ENCODE measurements around the gene TPCN1.

The TPCN1 gene

DNA sequence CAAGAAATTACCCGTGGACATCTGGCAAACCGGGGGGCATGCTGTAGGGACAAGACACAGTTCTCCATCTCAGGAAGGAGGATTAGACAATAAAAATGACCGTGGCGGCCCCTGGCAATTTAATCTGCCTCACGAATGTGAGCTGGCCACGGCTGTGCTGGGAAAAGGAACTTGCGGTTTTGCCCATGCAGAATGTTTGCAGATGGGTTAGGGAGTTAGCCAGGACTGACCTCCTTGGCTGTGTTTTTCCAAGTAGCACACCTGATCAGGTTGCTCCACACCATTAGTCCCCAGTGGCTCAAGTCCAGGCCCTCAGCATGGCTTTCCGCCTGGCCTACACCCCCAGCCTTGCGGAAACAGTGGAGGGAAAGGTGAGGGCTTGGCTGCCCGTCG, 20.8 kb downstream of the TPCN1 start:
- DNase-seq: peak; percentile 47

DNA sequence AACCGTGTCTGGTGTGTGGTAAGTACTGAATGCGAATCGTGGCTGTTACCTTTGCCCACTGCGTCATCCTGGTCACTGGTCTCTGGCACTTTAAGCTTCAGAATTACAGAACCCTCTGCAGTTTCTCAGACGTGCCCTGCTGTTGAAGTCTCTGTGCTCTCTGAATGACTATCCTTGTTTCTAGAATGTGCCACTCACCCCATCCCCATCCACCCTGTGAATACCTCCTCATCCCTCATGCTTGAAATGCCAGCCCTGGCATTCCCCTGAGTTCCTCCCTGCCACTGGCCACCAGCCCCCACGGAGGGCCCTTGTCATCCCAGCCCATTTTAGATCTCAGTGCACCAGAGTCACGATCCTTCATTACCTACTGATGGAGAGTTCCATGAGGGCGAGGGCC, 21.3 kb downstream of the TPCN1 start:
- DNase-seq: no peak

DNA sequence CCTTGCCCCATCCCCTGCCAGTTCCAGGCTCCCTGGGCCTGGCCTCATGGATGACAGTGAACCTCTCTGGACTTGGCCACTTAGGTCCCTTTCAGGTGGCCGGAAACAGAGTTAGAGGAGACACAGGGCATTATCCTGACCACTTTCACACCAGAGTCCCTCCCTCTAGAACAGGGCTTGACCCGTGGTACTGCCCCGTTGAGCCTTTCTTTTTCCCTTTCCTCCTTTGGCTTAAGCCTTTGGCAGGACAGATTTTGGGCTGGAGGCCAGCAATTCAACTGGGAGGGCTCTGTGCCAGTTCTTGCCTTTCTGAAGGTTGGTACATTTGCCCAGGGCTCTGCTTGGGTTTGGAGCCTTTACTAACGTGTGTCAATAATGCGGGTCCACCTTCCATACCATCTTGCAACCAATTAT, 22.8 kb downstream of the TPCN1 start:
- peak; percentile 72 for DNase-seq

DNA sequence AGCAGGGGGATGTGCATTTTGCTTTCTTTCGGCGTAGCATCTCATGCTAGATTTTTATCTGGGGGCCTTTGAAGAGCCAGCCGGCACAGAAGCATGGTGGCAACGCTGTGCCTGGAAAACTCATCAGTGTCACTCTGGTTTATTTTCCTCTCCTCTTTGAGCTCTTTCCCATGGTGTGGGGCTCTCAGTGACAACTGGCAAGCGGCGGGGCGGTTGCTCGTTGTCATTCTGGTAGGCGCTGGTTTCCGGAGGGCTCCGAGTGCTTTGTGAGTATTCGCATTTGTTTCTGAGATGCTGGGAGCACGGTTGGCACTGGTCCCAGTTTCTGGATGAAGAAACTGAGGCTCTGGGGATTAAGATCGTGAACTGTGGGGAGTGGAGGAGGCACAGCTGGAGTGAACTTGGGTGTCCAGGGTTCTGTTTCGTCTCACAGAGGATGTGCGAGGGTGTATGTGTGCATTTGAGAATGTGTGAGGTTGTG, 23.3 kb downstream of the TPCN1 start:
- no peak for DNase-seq

DNA sequence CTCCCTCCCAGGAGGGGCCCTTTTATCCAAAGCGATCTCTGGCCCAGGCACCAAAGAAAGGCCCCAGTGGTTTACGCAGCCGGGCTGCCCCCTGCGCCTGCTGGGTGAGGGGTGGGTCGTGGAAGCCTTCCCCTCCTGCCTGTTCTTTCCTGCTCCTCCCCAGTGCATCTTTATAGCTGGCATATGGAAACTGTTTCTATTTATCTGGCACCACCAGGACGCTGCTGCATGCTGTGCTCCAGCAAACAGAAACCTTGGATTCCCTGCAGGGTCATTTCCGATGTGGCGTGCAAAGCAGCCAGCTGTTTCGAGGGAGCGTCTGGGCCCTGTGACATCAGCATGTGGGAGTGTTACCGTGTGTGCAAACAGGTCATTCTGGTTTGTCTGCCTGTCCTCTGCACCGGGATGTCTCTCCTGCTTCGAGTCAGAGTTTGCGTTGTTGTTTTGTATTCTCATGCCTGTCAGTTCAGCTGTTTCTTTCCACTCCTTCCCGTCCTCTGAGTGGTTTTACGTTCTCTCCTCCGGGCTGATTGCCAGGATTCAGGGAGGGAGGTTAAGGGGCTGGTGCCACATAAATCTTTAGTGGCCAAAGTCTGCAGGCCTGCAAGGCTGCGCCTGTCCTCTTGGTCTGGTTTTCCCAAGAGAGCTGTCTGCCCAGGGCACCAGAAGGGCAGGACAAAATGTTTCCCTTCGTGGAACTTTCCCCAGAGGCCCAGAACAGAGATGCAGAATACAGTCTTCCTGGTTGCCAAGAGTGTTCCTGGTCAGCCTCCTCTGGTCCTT, 24.6 kb downstream of the TPCN1 start:
- peak; percentile 83 for DNase-seq

DNA sequence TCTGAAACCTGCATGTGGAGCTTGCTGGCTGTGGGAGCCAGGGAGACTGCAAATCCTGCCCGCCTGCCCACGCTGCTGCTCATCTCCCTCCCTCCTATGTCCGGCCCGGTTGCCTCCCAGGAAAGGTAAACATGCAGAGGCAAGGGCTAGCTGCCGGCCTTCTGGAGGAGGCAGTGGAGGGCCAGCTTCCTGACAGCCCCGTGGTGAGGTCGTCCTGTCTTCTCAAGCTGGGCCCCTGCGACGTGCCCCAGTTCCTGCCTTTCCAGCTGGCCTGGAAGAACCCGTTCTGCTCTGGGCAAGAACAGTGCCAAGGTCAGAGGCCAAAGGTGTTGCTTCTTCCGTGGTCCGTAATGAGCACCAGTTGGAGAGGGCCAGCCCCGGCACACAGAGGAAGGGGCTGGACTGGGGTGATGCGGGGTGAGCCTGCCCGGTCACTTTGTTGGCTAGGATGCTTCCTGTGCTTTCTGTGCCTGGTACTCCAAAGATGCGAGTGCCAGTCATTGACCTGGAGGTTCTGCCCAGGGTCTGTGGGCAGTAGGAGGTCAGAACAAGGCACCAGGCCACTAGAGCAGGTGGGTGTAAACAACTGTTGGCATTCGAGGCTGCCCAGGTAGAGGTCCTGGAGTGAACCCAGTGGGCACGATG, 25.3 kb downstream of the TPCN1 start:
- no peak for DNase-seq

DNA sequence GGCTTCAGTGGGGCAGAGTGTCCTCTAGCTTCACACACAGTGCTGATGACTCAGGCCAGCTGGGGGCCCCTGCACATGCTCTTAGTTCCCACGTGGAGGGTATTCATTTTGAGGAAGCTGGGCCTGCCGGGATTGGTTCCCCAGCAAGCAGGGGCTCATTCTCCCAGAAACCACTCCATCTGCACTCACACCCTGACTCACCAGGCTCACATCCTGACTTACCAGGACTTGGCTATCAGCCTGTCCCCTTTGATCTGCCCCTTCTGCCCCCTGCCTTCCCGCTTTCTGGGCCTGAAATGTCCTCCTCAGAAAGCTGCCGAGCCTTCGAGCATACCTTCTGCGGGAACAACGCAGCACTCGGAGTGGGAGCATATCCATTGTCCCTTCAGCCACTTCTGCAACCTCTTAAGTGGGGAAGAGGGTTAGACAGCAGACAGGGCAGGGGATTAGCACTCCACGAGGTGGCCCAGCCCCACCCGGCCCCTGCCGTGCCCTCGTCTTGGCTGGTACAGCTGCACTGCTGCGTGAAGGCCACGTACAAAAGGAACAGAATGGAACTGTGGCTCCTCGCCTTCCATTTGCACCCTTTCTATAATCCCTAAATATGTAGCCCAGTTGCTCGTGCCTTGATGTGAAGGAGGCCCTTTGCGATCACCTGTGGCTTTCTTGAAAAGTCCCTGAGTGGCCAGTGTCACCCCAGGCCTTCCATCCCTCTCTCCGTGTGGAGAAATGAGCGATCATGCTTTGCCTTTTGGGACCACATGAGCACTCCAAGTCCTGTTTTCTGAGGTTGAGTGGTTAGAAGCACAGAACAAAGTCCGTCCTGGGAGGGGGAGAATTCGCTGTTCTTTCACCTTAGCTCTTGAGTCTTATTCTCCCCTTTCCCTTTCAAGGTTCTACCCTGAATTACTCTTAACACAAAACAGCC, 26.1 kb downstream of the TPCN1 start:
- no peak for DNase-seq

DNA sequence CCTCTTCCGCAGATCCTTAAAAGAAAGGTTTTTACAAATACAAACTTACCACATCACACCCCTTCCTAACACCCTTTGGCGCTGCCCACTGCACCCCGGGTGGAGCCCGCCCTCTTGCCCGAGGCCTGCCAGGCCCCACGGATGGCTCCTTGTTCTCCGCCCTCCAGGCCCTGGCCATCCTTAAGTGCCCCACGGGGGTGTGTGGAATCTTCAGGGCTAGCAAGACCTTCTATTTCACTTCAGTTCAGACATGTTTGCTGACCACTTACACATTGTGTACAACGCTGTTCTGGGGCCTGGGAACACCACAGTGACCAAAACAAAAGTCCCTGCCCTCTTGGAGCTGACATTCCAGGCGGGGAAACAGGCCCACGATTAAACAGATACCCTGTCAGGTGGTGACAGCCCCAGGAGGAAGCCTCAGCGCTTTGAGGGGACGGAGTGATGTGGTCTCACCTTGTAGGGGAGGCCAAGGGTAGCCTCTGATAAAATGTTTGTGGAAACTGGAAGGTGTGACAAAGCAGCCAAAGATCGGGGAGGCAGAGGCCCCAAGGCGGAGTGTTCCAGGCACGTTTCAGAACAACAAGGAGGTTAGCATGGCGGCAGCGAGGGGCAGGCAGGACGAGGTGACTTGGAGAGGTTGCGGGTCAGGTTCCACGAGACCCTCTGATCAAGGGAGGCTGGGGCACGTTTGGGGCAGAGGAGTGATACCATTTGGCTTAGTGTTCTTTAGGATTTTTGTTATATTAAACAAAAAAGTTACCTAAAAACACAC, 27.0 kb downstream of the TPCN1 start:
- no peak for DNase-seq

DNA sequence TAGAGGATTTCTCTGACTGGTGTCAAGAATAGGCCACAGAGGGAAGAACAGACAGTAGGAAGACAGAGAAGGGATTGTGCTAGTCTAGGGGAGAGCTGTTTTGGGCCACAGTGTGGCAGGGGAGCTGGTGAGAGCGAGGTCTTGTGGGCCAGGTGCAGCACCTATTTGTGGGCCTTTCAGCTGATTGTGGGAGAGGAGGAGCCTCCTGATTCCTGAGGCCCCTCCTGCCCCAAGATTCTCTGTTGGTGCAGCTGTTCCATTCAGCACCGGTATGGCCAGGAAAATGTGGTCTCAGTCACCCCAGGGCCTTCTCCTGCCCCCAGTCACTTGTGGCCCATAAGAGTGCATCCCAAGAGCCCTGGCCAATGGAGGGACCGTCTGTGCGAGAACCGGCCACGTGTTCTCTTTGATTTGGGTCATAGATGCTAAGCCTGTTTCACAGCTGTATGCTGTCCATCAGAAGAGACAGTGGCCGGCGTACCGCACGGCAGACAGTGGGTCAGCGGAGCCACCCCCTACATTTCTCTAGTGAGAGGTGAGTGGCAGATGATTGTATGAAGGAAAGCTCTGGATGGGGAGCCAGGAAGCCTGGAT, 27.7 kb downstream of the TPCN1 start:
- DNase-seq: no peak

DNA sequence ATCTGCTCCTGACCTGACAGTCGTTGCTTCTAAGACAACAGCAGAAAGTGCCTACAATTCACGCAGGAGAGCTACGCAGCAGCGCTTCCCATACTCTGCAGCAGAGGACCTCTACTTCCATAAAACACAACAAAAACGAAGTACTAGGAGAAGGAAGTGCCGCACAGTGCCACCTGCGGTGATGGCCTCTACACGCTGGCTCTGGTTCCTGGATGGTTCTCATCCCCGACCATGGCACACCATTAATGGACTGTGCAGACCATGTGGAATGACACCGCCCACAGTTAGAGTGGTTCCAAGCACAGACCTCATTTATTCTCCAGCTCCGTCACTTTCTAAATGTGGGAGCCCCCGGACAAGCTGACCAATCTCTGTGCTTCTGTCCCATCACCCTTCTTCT, 28.3 kb downstream of the TPCN1 start:
- no peak for DNase-seq

DNA sequence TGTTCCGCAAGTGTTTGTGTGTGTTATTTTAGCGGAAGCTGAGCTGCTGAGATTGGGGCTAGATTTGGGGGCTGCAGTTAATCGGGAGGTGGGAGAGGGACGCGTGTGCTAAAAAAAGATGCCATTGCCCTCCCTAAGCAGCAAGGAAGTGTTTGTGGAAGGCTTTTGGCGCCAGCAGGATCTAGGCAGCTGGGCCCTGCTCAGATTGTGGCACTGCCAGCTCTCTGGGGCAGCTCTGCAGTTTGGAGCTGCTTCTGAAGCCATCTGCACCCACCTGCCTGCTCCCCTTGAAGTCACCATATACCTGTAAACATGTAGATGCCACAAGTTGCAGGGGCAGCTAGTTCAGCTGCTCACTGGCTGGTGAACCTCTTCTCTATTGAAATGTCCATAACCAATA, 28.8 kb downstream of the TPCN1 start:
- DNase-seq: no peak

DNA sequence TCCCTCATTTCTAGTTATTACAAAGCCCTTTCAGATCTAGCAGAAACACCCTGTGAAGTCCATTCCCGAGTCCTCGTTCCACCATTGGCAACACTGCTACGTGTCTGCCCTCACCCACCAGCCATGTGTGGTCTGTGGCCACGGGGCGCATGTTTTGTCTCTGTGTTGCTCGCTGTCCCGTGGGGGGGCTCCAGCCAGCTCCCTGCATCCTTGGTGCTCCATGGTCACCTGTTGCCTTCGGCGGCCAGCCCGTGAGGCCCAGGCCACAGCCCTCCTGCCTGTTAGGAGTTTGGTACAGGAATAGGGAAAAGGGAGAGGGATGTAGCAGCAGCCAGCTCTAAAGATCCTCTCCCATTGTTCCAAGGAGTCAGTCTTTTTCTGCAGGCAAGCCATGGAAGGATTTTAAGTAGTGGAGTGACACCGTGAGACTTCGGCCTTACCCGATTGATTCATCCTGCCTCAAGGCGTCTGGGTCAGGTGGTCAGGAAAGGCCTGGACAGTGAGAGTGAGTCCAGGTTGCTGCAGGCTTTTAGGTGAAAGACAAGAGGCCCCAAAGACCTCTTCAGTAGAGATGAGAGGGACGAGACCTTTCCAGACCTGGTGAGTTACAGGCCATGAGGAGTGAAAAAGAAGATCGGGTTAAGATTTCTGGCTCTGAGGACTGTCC, 30.3 kb downstream of the TPCN1 start:
- no peak for DNase-seq

DNA sequence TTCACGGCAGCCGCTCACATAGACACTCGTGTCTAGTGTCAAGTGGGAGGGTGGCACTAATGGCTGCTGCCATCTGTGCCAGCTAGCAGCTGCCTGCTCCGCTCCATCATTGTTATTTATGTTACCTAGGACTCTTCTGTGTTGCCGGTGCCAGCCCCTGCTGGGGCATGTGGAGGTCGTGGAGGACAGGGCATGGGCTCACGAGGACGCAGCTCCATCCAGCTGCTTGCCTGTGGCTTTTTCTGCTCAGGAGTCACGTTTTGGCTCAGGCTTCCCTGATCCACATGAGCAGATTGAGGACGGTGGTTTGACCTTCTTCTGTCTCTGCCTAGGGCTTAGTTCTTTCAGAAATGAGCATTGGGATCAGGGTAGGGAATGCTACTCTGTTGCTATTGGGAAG, 31.2 kb downstream of the TPCN1 start:
- DNase-seq: no peak

DNA sequence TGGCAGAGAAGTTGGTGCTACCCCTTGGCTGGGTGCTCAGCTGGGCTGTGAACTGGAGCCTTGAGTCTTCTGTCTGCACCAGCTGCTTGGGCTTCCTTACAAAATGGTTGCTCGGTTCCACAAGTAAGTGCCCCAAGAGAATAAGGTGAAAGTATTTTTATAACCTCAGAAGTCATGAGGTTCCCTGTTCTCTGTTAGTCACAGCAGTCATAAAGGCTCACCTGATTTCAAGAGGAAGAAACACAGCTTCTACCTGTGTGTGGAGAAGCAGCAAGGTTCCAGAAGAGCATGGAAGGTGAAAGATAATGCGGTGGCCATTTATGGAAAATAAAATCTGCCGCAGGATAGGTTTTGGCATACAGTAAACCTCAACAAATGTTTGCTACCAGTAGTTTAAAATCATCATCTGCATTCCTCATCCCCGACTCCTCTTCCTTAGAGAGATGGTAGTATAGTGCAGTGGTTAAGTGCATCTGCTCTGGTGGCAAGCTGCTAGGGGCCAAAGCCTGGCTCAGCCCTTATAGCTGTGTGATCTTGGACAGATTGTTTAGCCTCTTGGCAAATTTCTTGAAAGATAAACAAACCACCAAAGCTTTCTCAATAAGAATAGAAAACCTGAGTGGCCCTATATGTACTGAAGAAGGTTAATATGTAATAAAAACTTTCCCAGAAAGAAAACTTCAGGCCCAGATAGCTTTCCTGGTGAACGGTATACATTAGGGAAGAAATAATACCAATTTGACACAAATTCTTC, 32.4 kb downstream of the TPCN1 start:
- no peak for DNase-seq

DNA sequence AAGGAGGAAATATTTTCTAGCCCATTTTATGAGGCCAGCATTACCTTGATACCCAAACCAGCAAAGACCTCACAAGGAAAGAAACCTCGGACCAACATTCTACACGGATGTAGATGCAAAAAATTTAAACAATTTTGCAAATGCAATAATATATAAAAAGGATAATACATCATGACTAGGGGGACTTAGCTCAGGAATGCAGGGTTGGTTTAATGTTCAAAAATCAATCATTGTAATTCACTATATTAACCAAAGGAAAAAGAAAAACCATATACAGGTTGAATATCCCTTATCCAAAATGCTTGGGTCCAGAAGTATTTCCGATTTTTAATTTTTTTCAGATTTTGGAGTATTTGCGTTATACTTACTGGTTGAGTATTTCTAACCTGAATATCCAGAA, 33.0 kb downstream of the TPCN1 start:
- no peak for DNase-seq

DNA sequence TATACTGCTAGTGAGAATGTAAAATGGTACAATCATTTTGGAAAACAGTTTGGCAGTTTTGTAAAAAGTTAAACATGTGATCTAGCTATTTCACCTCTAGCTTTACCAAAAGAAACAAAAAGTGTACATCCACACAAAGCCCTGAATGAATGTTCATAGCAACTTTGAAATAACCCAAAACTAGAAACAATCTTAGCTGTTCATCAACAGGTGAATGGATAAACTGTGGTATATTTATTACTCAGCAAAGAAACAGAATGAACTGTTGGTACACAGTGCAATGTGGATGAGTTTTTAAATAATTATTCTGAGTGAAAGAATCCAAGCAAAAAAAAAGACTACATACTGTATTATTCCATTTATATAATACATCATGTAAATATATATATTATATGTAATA, 36.3 kb downstream of the TPCN1 start:
- DNase-seq: no peak

DNA sequence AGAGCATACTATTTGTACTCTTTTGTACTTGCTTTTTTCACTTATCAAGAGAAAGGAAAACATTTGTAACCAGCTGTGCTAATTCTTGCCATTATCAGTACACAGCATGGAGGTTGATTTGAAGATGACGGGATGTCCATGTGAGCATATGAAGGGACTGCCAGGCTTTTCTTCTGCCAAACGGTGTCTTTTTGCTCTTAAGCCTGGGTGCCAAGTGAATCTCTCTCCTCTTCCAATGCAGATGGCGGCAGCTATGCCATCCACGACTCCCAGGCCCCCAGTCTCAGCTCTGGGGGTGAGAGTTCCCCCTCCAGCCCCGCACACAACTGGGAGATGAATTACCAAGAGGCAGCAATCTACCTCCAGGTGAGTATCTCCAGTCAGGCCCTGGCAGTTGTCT, 38.9 kb downstream of the TPCN1 start:
- no peak for DNase-seq

DNA sequence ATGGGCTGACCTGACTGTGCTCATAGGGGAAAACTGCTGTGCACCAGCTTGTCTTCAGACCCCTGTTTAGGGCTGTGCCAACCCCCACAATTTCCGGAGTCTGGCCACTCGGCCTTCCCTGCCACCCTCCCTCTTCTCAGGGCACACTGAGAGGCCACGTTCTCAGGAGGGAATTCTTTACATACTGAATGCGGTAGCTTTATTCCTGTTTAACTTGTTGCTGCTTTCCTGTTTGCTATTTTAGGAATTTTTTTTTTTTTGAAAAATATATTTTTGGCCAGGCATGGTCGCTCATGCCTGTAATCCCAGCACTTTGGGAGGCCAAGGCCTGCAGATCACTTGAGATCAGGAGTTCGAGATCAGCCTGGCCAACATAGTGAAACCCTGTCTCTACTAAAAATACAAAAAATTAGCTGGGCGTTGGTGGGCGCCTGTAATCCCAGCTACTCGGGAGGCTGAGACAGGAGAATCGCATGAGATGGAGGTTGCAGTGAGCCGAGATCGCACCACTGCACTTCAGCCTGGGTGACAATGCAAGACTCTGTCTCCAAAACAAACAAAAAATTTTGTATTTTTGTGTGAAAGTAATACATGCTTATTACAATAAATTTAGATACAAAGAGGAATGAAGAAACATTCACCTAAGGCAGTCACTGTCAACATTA, 39.5 kb downstream of the TPCN1 start:
- no peak for DNase-seq

DNA sequence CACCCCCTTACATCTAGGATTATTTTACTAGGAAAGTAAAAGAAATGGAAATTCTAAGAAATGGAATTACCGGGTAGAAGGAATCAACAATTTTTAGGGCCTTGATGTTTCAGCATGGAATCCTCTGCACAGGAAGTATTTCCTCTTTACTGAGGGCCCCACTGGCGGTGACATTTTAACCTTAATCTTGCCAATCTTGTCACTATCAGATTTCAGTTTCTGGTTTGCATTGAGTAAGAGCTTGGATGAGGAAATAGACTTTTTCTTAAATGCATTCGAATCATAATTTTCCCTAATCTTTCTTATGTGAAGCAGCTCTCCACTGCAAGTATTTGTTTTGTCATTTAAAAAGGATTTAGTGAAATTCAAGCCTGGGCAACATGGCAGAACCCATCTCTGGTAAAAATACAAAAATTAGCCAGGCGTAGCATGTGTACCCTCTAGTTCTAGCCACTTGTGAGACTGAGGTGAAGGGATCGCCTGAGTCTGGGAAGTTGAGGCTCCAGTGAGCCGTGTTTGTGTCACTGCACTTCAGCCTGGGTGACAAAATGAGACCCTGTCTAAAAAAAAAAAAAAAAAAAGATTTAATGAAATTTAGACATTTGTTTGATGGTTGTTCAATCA, 40.7 kb downstream of the TPCN1 start:
- DNase-seq: no peak

DNA sequence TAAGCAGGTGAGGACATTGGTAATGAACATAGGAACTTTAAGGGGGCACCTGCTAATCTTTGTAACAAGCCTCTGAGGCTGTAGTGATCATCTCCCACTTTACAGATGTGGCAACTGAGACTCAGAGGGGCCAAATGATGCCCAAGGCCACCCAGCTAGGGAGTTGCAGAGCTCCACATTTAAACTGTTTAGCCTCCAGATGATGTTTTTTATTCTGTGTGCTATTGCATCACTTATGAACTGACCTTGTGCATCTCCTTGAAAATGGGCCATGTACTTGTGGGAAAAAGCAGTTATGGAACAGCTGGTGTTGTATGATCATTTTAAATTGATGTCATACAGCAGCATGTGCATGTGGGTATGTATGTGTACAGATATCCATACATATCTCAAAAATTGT, 41.4 kb downstream of the TPCN1 start:
- DNase-seq: no peak
